Adrenal gland (tissue), 12 donors: Measurements from ENCODE around the gene CXXC1. TPM values are rescaled to one million over a fixed set of nuclear protein-coding genes. Genes with fewer than 3 reads are reported as not detected.
"Not testable (repeated sequence)": the region's sequence is repeated elsewhere in the genome, so short reads cannot be mapped to it uniquely, and the experiment has no call there.

Experiments
- DNase-seq, 7 donors: peaks; one replicate each; pipeline ENCODE4 v3.0.0-alpha.2; 2019 to 2020
- H3K27ac ChIP-seq, 5 donors: fragments of 200-600 bp; sonication (generic) in 4 of 5; 1 replicate in 3 of 5; 2 replicates in 2 of 5; pipeline versions ENCODE4 v1.5.1 to v1.8.0; 2016 to 2020; ENCODE audit warnings: mild to moderate bottlenecking in 1 of 5
- H3K27me3 ChIP-seq: fragments of 200-600 bp; 2 replicates; pipeline ENCODE4 v1.8.0; 2021
- H3K36me3 ChIP-seq, 2 donors: fragments of 200-600 bp; replicated peaks in 1 of 2; 1 replicate in 1 of 2; 2 replicates in 1 of 2; pipeline versions ENCODE4 v1.5.1 to v1.8.0; 2018 to 2022
- H3K4me1 ChIP-seq, 2 donors: fragments of 200-600 bp; replicated peaks in 1 of 2; 1 replicate in 1 of 2; 2 replicates in 1 of 2; pipeline versions ENCODE4 v1.5.1 to v1.8.0; 2018 to 2021
- H3K4me3 ChIP-seq, 4 donors: fragments of 200-600 bp; sonication (generic) in 3 of 4; one replicate each; pipeline ENCODE4 v1.5.1; 2016 to 2018
- H3K9me3 ChIP-seq, 3 donors: fragments of 200-600 bp; sonication (generic) in 1 of 3; replicated peaks in 1 of 3; 1 replicate in 2 of 3; 2 replicates in 1 of 3; pipeline versions ENCODE4 v1.5.1 to v1.8.0; 2016 to 2021
- POLR2A ChIP-seq, 2 donors: fragments of 450-650 bp; IDR thresholded peaks; one replicate each; pipeline ENCODE4 v1.6.1; 2017; ENCODE audit warnings: antibody characterized with exemption in 2 of 2, mild to moderate bottlenecking in 2 of 2, moderate library complexity in 1 of 2
- WGBS, 4 donors: extraction: QIAGEN DNeasy Blood & Tissue Kit in 2 of 4; methylation state at CpG; one replicate each; pipeline versions ENCODE4 v1.1.5 to v1.1.7; 2013 to 2017; 5-methylcytosine and 5-hydroxymethylcytosine counted together
- intact Hi-C, 2 donors: fragments of 100-400 bp; cut with DNase I; formaldehyde crosslinking; loops; one replicate each; pipeline versions ENCODE4 v1.14.1 to v1.15.0; 2022 to 2023
- polyA plus RNA-seq, 3 donors: library from polyadenylated mRNA; stranded (reverse); fragments of 200-250 nt in 2 of 3; fragments of 350-450 nt in 1 of 3; fragmentation: Illumina TruSeq in 1 of 3; extraction: RNeasy Lipid Tissue Mini Kit (QIAGEN cat#74804) in 1 of 3; gene quantifications; one replicate each; pipeline ENCODE4 v1.2.3, GENCODE V29; 2013 to 2014
- small RNA-seq, 2 donors: library from RNA; depleted of rRNA; stranded (forward); fragments of <200 nt; gene quantifications; one replicate each; pipeline ENCODE3, GENCODE V24; 2016
- total RNA-seq, 9 donors: library from RNA; depleted of rRNA in 4 of 9; stranded (reverse); fragments of >200 nt in 4 of 9; fragments of 120-200 nt in 1 of 9; fragmentation: NEBNext Ultra II Directional in 1 of 9; extraction: Animal tissue kit (Norgen Biotek cat#: 25700) in 1 of 9; gene quantifications; one replicate each; pipeline versions ENCODE4 v1.1.0 to v1.2.4, GENCODE V29; 2013 to 2023
- TF ChIP-seq, protein P1 (sequence below), 6 experiments: fragments of 450-650 bp in 4 of 6; fragments of 200-600 bp in 2 of 6; sonication (generic) in 1 of 6; IDR thresholded peaks; 1 replicate in 5 of 6; 2 replicates in 1 of 6; pipeline versions ENCODE4 v1.5.1 to v1.8.0; 2016 to 2021; ENCODE audit warnings: antibody characterized with exemption in 6 of 6, mild to moderate bottlenecking in 2 of 6, moderate library complexity in 1 of 6
- donor health status: healthy with polysubstance abuse.
- donor health status: Bipolar disorder and iron deficiency.
- donor health status: DM: yes; HTN: yes; CAD: no.
- donor health status: DM: no; HTN: no; CAD: no.
- donor health status: DM: no; HTN: no; CAD: no.
- donor health status: DM: yes; HTN: yes; CAD: no.

Gene CXXC1
- total and polyA plus RNA-seq, 12 donors = 25.2 to 295 (median 66.2) TPM

DNA sequence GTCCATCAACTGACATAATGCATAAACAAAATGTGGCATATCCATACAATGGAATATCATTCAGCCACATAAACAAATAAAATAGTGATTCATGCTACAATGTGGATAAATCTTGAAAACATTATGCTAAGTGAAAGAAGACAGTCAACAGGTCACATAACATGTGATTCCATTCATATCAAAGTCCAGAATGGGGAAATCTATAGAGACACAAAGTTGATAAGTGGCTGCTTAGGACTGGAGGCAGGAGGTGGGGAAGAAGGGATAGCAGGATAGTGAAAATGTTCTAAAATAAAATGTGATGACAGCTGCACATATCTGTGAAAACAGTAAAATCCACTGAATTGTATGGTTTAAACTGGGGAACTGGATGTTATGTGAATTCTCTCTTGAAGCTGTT lies 39.9 kb downstream of the CXXC1 start:
- no peaks in the 10 kb centered on the region for H3K36me3 ChIP-seq
- intact Hi-C loops = no loop called here
- H3K4me1 ChIP-seq = no peaks in the 10 kb centered on the region
- DNase-seq = no peak
- no peak overlapping the region for H3K27ac ChIP-seq
- TF ChIP-seq POLR2A (IDR thresholded peaks at IDR 0.05) = no peak
- TF ChIP-seq, protein P1, sequence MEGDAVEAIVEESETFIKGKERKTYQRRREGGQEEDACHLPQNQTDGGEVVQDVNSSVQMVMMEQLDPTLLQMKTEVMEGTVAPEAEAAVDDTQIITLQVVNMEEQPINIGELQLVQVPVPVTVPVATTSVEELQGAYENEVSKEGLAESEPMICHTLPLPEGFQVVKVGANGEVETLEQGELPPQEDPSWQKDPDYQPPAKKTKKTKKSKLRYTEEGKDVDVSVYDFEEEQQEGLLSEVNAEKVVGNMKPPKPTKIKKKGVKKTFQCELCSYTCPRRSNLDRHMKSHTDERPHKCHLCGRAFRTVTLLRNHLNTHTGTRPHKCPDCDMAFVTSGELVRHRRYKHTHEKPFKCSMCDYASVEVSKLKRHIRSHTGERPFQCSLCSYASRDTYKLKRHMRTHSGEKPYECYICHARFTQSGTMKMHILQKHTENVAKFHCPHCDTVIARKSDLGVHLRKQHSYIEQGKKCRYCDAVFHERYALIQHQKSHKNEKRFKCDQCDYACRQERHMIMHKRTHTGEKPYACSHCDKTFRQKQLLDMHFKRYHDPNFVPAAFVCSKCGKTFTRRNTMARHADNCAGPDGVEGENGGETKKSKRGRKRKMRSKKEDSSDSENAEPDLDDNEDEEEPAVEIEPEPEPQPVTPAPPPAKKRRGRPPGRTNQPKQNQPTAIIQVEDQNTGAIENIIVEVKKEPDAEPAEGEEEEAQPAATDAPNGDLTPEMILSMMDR (IDR thresholded peaks at IDR 0.05) = no peak
- no peaks in the 10 kb centered on the region for H3K9me3 ChIP-seq
- H3K4me3 ChIP-seq = no peak overlapping the region
- no peaks in the 10 kb centered on the region for H3K27me3 ChIP-seq

DNA sequence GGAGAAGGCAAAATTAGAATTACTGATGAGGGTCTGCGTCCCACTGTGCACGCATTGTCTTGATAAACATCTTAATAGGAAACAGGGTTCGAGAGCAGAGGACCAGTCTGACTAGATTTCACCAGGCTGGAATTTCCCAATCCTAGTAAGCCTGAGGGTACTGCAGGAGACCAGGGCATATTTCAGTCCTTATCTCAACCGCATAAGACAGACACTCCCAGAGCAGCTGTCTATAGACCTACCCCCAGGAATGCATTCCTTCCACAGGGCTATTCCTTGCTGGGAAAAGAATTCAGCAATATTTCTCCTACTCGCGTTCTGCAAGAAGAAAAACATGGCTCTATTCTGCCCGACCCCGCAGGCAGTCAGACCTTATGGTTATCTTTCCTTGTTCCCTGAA lies 45.7 kb downstream of the CXXC1 start:
- H3K27ac ChIP-seq, intact Hi-C loops, H3K4me1 ChIP-seq, H3K36me3 ChIP-seq, H3K27me3 ChIP-seq, DNase-seq, H3K9me3 ChIP-seq, H3K4me3 ChIP-seq: not testable (repeated sequence)
- 73 to 88% (median 77%) methylated on average over 8 of the region's 8 CpGs for WGBS, 4 donors

DNA sequence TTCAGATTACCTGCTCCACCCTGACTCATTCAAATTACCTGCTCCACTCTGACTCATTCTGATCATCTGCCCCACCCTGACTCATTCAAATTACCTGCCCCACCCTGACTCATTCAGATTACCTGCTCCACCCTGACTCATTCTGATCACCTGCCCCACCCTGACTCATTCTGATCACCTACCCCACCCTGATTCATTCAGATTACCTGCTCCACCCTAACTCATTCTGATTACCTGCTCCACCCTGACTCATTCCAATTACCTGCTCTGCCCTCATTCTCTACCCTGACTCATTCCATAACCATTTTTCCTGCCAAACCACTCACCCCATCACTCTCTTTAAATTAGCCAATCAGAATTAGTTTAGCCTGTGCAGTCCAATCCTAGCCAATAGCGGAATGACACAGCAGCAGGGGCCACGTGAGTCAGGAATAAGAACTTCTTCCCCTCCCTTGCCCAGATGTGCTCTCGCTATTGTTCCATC lies 47.4 kb downstream of the CXXC1 start:
- Histone ChIP-seq H3K27me3 (no peaks in the 10 kb centered on the region), H3K27ac (no peak overlapping the region), H3K36me3 (no peaks in the 10 kb centered on the region), H3K4me1 (no peaks in the 10 kb centered on the region), H3K4me3 (no peak overlapping the region), H3K9me3 (peaks cover 0 to 4% (median 0%) of the 10 kb centered on the region in 3 donors)
- intact Hi-C loops = no loop called here
- 85 to 90% (median 89%) methylated on average over 3 of the region's 3 CpGs for WGBS, 4 donors
- DNase-seq = no peak
- TF ChIP-seq POLR2A (IDR thresholded peaks at IDR 0.05) = no peak
- TF ChIP-seq, protein P1 (IDR thresholded peaks at IDR 0.05) = no peak

DNA sequence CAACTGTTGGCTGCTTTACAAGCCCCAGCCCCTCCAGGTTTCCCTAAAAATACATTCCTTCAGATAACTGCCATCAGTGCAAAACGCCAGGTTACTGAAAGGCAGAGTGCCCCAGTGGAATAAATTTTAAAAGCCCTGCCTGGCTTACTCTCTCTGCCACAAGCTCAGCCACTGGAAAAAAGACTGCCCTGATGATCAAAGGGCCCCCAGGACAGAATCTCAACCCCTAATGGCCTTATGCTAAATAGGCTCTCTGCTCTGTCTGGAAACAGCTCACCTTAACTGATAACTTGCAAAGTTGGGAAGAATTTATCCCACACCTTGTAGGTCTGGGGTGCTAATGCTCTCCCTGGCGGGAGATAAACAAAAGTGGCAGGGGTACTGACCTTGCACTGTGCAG lies 55.1 kb downstream of the CXXC1 start:
- 65 to 81% (median 73%) methylated on average over 2 of the region's 2 CpGs for WGBS, 4 donors
- Histone ChIP-seq H3K4me1 (no peaks in the 10 kb centered on the region), H3K36me3 (no peaks in the 10 kb centered on the region), H3K9me3 (no peaks in the 10 kb centered on the region), H3K4me3 (no peak overlapping the region), H3K27ac (no peak overlapping the region), H3K27me3 (peaks cover 3% of the 10 kb centered on the region)
- DNase-seq = no peak
- TF ChIP-seq, protein P1 (IDR thresholded peaks at IDR 0.05) = no peak
- no peak for TF ChIP-seq POLR2A (IDR thresholded peaks at IDR 0.05)
- intact Hi-C loops = no loop called here

Small RNA genes lying within 50 kb of the gene (small RNA-seq; reads per million reads assigned to genes)
- gene RNA5SP458 = 0.24 to 0.25 reads per million in 2 donors

Other genes with a start within 250 kb of the CXXC1 start
- gene MYO5B, start 92.5 kb downstream of the CXXC1 start, total RNA-seq = 1 to 10 TPM in 8 of 9 donors, under 1 TPM in 1; 0.61 to 9.3 (median 3.7) TPM
- gene MYO5B, start 92.5 kb downstream of the CXXC1 start, polyA plus RNA-seq = 1 to 10 TPM; 1.6 to 2.8 (median 1.8) TPM
- gene CFAP53, start 21.2 kb downstream of the CXXC1 start, total RNA-seq = 1 to 10 TPM in 5 of 9 donors, under 1 TPM in 4; 0.53 to 4.3 (median 1.2) TPM
- gene CFAP53, start 21.2 kb downstream of the CXXC1 start, polyA plus RNA-seq = 1 to 10 TPM; 1.1 to 2.8 (median 1.9) TPM
- 100 to 1,000 TPM in 2 of 9 donors, 10 to 100 TPM in 7; 51.8 to 156 (median 85.9) TPM for gene MBD1, start 6.2 kb downstream of the CXXC1 start, total RNA-seq
- 10 to 100 TPM; 46.2 to 64.3 (median 46.3) TPM for gene MBD1, start 6.2 kb downstream of the CXXC1 start, polyA plus RNA-seq
- gene SKA1, start 87.4 kb upstream of the CXXC1 start, total RNA-seq = 1 to 10 TPM in 4 of 9 donors, under 1 TPM in 5; 0.30 to 8.6 (median 0.72) TPM
- gene SKA1, start 87.4 kb upstream of the CXXC1 start, polyA plus RNA-seq = under 1 TPM; 0.40 to 0.88 (median 0.40) TPM